Pancreas (tissue), 10 donors: Measurements from ENCODE around the gene SDK1. TPM values are rescaled to one million over a fixed set of nuclear protein-coding genes. Genes with fewer than 3 reads are reported as not detected.

Source experiments
- ATAC-seq, 4 donors: fragments of 200-7000 bp; cut with Tn5 transposase; one replicate each; pipeline versions ENCODE4 v1.8.0 to v1.9.1; 2020; ENCODE audit warnings: mild to moderate bottlenecking in 4 of 4, moderate library complexity in 4 of 4
- DNase-seq, 6 donors: peaks; one replicate each; pipeline ENCODE4 v3.0.0-alpha.2; 2020
- FAIRE-seq: peaks from 2 replicates; lab custom pipeline; 2012; peaks lifted over from hg19 to GRCh38; lab: Jason Lieb, UNC
- H3K27ac ChIP-seq, 4 donors: fragments of 200-600 bp; sonication (generic); 1 replicate in 3 of 4; 2 replicates in 1 of 4; pipeline versions ENCODE4 v1.5.0 to v1.8.0; 2020
- H3K27me3 ChIP-seq, 4 donors: fragments of 200-600 bp; one replicate each; pipeline ENCODE4 v1.8.0; 2021
- H3K36me3 ChIP-seq, 3 donors: fragments of 200-600 bp; sonication (generic) in 1 of 3; one replicate each; pipeline versions ENCODE4 v1.5.0 to v1.8.0; 2020 to 2021
- H3K4me1 ChIP-seq, 3 donors: fragments of 200-600 bp; one replicate each; pipeline ENCODE4 v1.8.0; 2021
- H3K4me3 ChIP-seq, 4 donors: fragments of 200-600 bp; sonication (generic) in 2 of 4; one replicate each; pipeline versions ENCODE4 v1.5.0 to v1.8.0; 2020 to 2021
- H3K9me3 ChIP-seq, 4 donors: fragments of 200-600 bp; one replicate each; pipeline ENCODE4 v1.8.0; 2021
- CTCF ChIP-seq, 4 donors: fragments of 200-600 bp; sonication (generic) in 3 of 4; IDR thresholded peaks; one replicate each; pipeline versions ENCODE4 v1.5.0 to v1.8.0; 2021; ENCODE audit warnings: antibody characterized with exemption in 4 of 4
- WGBS, 2 donors: extraction: QIAGEN DNeasy Blood & Tissue Kit; methylation state at CpG; one replicate each; pipeline ENCODE4 v1.1.7; 2013; 5-methylcytosine and 5-hydroxymethylcytosine counted together
- intact Hi-C, 3 donors: fragments of 100-400 bp; cut with DNase I; formaldehyde crosslinking; loops; one replicate each; pipeline versions ENCODE4 v1.11.1 to v1.14.2; 2022
- polyA plus RNA-seq, 2 donors: library from polyadenylated mRNA; stranded (reverse); fragments of 200-250 nt; gene quantifications; one replicate each; pipeline ENCODE4 v1.2.3, GENCODE V29; 2013
- total RNA-seq, 6 donors: library from RNA; stranded (reverse); fragmentation: NEBNext Ultra II Directional in 4 of 6; extraction: Animal tissue kit (Norgen Biotek cat#: 25700) in 4 of 6; gene quantifications; one replicate each; pipeline versions ENCODE4 v1.2.1 to v1.2.4, GENCODE V29; 2021 to 2023
- donor health status: healthy with polysubstance abuse.
- donor health status: DM: no; HTN: no; CAD: no; lungs with moderate emphysema.
- donor health status: DM: no; HTN: no; CAD: no.
- donor health status: control.
- donor health status: control.
- donor health status: Bipolar disorder and iron deficiency.
- donor health status: DM: yes; HTN: yes; CAD: no.
- donor health status: DM: no; HTN: no; CAD: no.
- donor health status: DM: no; HTN: no; CAD: no.
- donor health status: DM: yes; HTN: yes; CAD: no.

Gene SDK1
- total and polyA plus RNA-seq, 8 donors: 10.8 to 30.8 (median 19.8) TPM

GRCh38 chr7:3973264-3973663 is 672.2 kb downstream of the SDK1 start:
- no peak for ATAC-seq
- TF ChIP-seq CTCF (IDR thresholded peaks at IDR 0.05): no peak
- Histone ChIP-seq H3K9me3 (no peaks in the 10 kb centered on the region), H3K27ac (no peak overlapping the region), H3K4me3 (no peak overlapping the region), H3K4me1 (peaks cover 0 to 5% (median 0%) of the 10 kb centered on the region in 3 donors), H3K27me3 (no peaks in the 10 kb centered on the region), H3K36me3 (no peaks in the 10 kb centered on the region)
- WGBS, 2 donors: 79 to 84% methylated on average over 3 of the region's 3 CpGs
- intact Hi-C loops: no loop called here
- FAIRE-seq: no peak
- no peak for DNase-seq

GRCh38 chr7:3974329-3974728 is 673.3 kb downstream of the SDK1 start:
- 94 to 96% methylated on average over 19 of the region's 19 CpGs for WGBS, 2 donors
- intact Hi-C loops: no loop called here

GRCh38 chr7:3975371-3975770 is 674.3 kb downstream of the SDK1 start:
- intact Hi-C loops: no loop called here
- Histone ChIP-seq H3K27ac (no peak overlapping the region), H3K9me3 (no peaks in the 10 kb centered on the region), H3K4me1 (no peaks in the 10 kb centered on the region), H3K36me3 (no peaks in the 10 kb centered on the region), H3K4me3 (no peak overlapping the region), H3K27me3 (no peaks in the 10 kb centered on the region)
- no peak for FAIRE-seq
- TF ChIP-seq CTCF (IDR thresholded peaks at IDR 0.05): no peak
- DNase-seq: no peak
- WGBS, 2 donors: 94 to 98% methylated on average over 6 of the region's 6 CpGs
- no peak for ATAC-seq

More at GRCh38 chr7:3974329-3974728, 673.3 kb downstream of the SDK1 start:
- H3K4me3 ChIP-seq: no peak overlapping the region
- ATAC-seq (no peak), FAIRE-seq (no peak), DNase-seq (no peak)
- TF ChIP-seq CTCF (IDR thresholded peaks at IDR 0.05): no peak
- H3K27ac ChIP-seq: no peak overlapping the region
- no peaks in the 10 kb centered on the region for H3K27me3 ChIP-seq
- no peaks in the 10 kb centered on the region for H3K4me1 ChIP-seq
- H3K9me3 ChIP-seq: no peaks in the 10 kb centered on the region
- no peaks in the 10 kb centered on the region for H3K36me3 ChIP-seq

GRCh38 chr7:3977391-3977790 is 676.3 kb downstream of the SDK1 start:
- TF ChIP-seq CTCF (IDR thresholded peaks at IDR 0.05): no peak
- intact Hi-C loops: no loop called here
- Histone ChIP-seq H3K4me3 (no peak overlapping the region), H3K9me3 (no peaks in the 10 kb centered on the region), H3K27ac (no peak overlapping the region), H3K27me3 (no peaks in the 10 kb centered on the region), H3K4me1 (no peaks in the 10 kb centered on the region), H3K36me3 (no peaks in the 10 kb centered on the region)
- DNase-seq (no peak), ATAC-seq (no peak), FAIRE-seq (no peak)
- 97 to 98% methylated on average over 12 of the region's 12 CpGs for WGBS, 2 donors

- H3K4me3 ChIP-seq: no peak overlapping the region
- ATAC-seq (no peak), FAIRE-seq (no peak), DNase-seq (no peak)
- H3K27ac ChIP-seq: no peak overlapping the region
- no peaks in the 10 kb centered on the region for H3K36me3 ChIP-seq
- H3K4me1 ChIP-seq: no peaks in the 10 kb centered on the region
- TF ChIP-seq CTCF (IDR thresholded peaks at IDR 0.05): no peak
- WGBS, 2 donors: 91 to 92% methylated on average over 8 of the region's 8 CpGs
- H3K9me3 ChIP-seq: no peaks in the 10 kb centered on the region
- no peaks in the 10 kb centered on the region for H3K27me3 ChIP-seq
- intact Hi-C loops: no loop called here
These were observed 677.8 kb downstream of the SDK1 start for GRCh38 chr7:3978839-3979238.
